ENCODE results near the gene PNPLA8.
"Not testable (repeated sequence)": the region's sequence is repeated elsewhere in the genome, so short reads cannot be mapped to it uniquely, and the experiment has no call there.

The PNPLA8 gene

DNA sequence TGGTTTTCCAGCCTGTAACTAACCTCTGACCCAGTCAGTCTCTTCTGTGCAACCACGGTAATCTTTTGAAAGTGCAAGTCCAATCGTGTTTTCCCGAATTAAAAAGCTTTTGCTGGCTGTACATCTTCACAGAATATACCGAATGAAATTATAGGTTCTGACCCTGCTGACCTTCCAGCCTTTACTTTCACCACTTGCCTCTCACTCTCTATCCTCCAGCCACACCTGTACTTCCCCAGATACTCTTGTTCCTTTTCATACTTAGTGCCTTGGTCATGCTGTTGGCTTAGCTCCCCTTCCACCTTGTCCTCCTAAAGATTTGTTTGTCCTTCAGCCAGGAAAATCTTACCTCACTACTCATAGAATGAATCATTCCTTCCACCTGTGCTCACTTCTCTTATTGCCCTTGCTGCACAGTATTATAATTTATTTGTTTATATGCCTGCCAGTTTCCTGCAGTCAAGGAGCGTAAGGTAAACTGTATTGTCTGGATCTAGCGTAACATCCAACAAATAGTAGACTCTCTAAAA lies 2.3 kb upstream of the PNPLA8 start:
- no peak for DNase-seq (ENCODE audit: low spot score)

- DNase-seq (ENCODE audit: low spot score): no peak
Measured at GRCh38 chr7:108526768-108527017, 758 bp upstream of the PNPLA8 start.

- DNase-seq (ENCODE audit: low spot score): peak; percentile 94
Measured at GRCh38 chr7:108525327-108525984, 479 bp downstream of the PNPLA8 start.

- no peak for DNase-seq (ENCODE audit: low spot score)
Measured at GRCh38 chr7:108522780-108523179, 3.2 kb downstream of the PNPLA8 start.

GRCh38 chr7:108517951-108518350 lies 8.0 kb downstream of the PNPLA8 start:
- no peak for DNase-seq (ENCODE audit: low spot score)

DNA sequence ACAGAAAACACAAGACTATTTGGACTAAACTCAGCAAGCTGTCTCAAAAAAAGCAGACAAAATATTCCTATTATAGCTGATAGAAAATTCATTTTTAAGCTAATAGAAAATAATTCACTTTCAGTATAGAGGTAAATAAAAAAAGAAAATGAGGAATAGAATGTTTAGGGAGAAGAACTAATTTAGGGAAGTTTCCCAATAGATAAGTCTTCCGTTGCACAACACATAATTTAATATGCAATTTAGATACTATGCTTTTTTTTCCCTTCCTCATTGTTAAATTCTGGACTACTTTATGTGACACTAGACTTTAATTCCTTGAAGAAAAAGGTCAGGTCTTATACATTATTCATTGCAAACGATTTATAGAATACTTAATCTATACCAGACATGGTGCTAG lies 10.3 kb downstream of the PNPLA8 start:
- no peak for DNase-seq (ENCODE audit: low spot score)

DNA sequence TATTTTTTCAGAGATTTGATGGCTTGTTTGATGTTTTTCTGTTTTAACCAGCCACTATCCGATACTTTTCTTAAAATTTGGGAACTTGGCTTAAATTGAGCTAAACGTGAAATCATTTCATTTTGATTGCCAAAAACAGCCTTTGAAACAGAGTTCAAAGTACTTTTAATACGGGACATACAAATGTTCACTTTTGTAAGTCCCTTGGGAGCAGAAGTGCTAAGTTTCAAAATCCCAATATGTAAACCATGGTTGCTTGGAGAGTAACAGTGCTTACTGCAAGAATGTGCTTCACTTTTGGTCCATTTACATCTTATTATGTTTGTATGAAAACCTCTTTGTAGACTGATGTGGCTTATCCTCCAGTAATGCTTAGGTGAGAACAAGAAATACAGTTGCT lies 10.9 kb downstream of the PNPLA8 start:
- no peak for DNase-seq (ENCODE audit: low spot score)

DNA sequence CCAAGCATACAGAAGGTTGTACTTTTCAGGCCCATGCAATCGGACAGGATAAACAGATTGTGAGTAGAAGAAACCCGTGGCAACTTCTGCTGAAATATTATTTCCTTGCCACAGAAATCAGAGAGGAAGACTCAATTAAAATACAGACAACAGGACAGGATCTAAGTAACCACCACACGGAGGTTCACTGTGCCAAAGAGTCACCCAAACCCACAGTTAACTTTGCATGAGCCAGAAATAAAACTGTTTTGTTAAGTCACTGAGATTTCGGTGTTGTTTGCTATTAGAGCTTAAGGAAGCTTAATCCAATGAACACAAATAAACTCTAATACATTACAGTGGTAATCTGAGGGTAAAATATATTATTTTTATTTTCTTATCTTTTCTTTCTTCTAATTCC lies 14.0 kb downstream of the PNPLA8 start:
- no peak for DNase-seq (ENCODE audit: low spot score)

GRCh38 chr7:108504576-108504975 lies 21.4 kb downstream of the PNPLA8 start:
- not testable (repeated sequence) for DNase-seq (ENCODE audit: low spot score)

DNA sequence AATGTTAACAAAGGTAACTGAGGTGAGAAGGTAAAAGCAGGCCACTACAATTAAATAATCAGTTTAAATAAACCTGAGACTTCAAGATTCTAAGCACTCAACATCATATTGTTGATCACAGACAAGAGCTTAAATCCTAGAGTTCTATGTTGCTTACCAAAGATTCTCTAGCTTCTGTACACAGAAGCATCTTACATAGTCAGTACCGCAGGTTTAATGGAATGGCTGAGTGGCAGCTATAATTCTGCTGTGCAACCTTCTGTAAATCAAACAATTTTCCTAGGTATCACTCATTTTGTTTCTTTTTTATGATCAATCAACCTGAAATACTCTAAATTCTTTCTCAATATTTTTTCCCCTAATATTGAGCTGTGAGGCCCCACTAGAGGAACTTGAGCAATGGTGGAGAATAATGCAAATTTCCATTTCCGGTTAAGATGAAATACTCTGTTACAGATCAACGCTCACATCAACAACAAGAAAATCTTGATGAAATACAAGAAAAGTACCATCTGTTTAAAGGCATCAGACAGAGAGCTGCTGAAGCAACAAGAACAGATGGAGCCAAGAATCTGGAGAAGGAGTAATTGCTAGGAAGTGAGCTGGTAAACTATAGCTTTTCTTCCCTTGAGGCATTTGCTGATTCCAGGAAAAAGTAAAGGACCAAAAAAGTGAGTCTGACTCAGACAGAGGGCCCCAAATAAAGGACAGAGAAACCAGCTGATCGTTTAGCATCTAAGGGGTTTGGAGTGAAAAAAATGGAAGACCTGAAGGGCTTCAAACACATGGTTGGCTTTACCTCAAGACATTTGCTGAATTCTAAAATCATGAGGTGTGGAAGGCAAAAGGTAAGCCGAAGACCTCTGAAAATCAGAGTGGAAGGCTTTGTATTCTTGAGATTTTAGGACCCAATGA lies 22.6 kb downstream of the PNPLA8 start:
- DNase-seq (ENCODE audit: low spot score): no peak

GRCh38 chr7:108499566-108499965 lies 26.4 kb downstream of the PNPLA8 start:
- no peak for DNase-seq (ENCODE audit: low spot score)

DNA sequence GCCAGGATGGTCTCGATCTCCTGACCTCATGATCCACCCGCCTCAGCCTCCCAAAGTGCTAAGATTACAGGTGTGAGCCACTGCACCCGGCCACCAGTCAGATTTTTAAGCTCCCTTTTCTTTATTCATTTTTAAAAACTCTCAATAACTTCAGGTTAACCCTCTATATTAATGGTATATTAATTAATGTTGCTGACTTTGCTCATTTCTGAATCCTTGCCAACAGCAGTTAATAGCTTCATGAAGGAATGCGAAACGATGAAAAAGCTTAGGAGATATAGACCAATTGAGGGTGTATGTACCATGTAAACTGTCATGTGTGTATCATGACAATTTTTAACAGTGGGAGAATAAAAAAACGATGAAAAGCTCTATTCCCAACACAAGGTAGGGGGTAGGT lies 27.5 kb downstream of the PNPLA8 start:
- DNase-seq (ENCODE audit: low spot score): no peak

- peak; percentile 71 for DNase-seq (ENCODE audit: low spot score)
Measured at GRCh38 chr7:108497082-108497725, 28.7 kb downstream of the PNPLA8 start.

- DNase-seq (ENCODE audit: low spot score): no peak
Measured at GRCh38 chr7:108492742-108493141, 33.2 kb downstream of the PNPLA8 start.

- no peak for DNase-seq (ENCODE audit: low spot score)
Measured at GRCh38 chr7:108488768-108489538, 37.0 kb downstream of the PNPLA8 start.

- no peak for DNase-seq (ENCODE audit: low spot score)
Measured at GRCh38 chr7:108487646-108488045, 38.3 kb downstream of the PNPLA8 start.

- DNase-seq (ENCODE audit: low spot score): no peak
Measured at GRCh38 chr7:108486291-108486966, 39.5 kb downstream of the PNPLA8 start.

GRCh38 chr7:108484137-108484536 lies 41.8 kb downstream of the PNPLA8 start:
- no peak for DNase-seq (ENCODE audit: low spot score)

DNA sequence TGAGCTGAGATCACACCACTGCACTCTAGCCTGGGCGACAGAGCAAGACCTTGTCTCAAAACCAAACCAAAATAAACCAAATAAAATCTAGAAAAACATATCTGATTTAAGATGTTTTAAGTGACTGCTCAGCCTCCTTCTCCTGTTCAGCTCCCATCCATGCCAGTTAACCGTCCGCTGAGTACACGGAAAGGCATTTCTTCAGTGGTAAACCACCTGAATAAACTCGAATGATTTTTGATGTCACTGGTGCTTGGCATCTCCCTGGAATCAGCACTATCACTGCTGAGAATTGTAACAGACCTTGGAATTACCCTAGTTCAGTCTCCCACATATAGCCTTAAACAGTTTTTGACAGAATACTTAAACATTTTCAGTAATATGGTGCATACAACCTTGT lies 45.6 kb downstream of the PNPLA8 start:
- DNase-seq (ENCODE audit: low spot score): no peak

- DNase-seq (ENCODE audit: low spot score): no peak
Measured at GRCh38 chr7:108479751-108480150, 46.2 kb downstream of the PNPLA8 start.

DNA sequence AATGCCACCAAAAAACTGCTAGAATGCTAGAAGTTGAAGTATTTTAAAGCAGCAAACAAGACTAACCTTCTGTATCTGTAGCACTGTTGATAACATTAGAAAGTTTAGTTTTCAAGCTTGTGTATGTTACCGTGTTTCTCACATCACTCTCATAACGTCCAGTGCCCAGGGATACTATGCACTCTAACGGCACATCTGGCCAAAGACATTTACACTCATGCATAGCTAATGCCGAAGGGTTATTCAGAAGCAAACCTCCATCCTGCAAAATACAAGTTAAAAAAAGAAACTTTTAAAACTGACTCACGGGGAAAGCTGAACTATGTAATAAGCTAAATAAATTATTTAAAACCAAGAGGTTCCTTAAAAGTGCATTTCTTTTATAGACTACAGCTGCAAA lies 46.8 kb downstream of the PNPLA8 start:
- no peak for DNase-seq (ENCODE audit: low spot score)

DNA sequence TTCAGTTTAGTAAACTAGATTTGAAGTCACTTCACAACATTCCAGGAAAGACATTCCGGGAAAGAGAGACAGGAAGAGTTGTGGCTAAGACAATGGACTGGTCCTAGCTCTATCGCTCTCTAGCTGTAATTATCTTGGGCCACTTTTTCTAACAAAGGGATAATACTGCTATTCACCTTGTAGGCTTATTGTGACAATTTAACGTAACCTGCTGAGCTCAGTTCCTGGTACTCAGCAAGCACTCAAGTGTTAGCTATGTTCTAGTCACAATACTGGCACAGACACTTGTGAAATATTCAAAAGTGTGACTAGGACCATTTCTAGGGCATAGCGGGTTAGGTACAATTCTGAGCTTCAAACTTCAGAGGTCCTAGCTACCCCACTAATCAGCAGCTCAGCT lies 57.7 kb downstream of the PNPLA8 start:
- DNase-seq (ENCODE audit: low spot score): no peak

Data from RKO (cell line).